Hepatocyte (in vitro differentiated cells): Measurements from ENCODE around the gene SETD4.

Source experiments
- CTCF ChIP-seq: fragments of 200-600 bp; sonication (generic); IDR thresholded peaks from 2 replicates; pipeline ENCODE4 v1.5.1; 2016; ENCODE audit warnings: antibody characterized with exemption, mild to moderate bottlenecking; ENCODE audit not compliant: poor library complexity
- EZH2 ChIP-seq: fragments of 200-600 bp; sonication (generic); IDR thresholded peaks from 2 replicates; pipeline ENCODE4 v1.6.1; 2016; ENCODE audit warnings: antibody characterized with exemption, mild to moderate bottlenecking, borderline replicate concordance
- EZH2phosphoT487 ChIP-seq: fragments of 200-600 bp; sonication (generic); IDR thresholded peaks from one replicate; pipeline ENCODE4 v1.6.1; 2018; ENCODE audit warnings: antibody characterized with exemption, mild to moderate bottlenecking, low read depth, moderate library complexity; ENCODE audit not compliant: unreplicated experiment, severe bottlenecking

- TF ChIP-seq CTCF (no peak), EZH2phosphoT487 (no peak), EZH2 (no peak)
Observed at GRCh38 chr21:36075171-36075570, 14.8 kb upstream of the SETD4 start.
